HEK293 (cell line): ENCODE measurements around the gene SMAD1.

Experiments
- CTCF ChIA-PET: fragments of 350-600 bp; formaldehyde crosslinking; extraction: SDS; loops from one replicate; lab custom pipeline; 2021; ENCODE audit warnings: antibody characterized with exemption; lab: Yijun Ruan, JAX
- POLR2A ChIA-PET: fragments of 300-600 bp; formaldehyde crosslinking; extraction: SDS; loops from one replicate; lab custom pipeline; 2020; ENCODE audit warnings: antibody characterized with exemption, inconsistent platforms; lab: Yijun Ruan, JAX
- H3K27ac ChIP-seq: fragments of 200-500 bp; sonication (Bioruptor generic); 2 replicates; pipeline ENCODE4 v1.5.1; 2014; ENCODE audit warnings: low read depth, low read length, control low read depth, inconsistent platforms; ENCODE audit errors: extremely low read depth
- H3K36me3 ChIP-seq, 2 experiments: fragments of 200-500 bp in 1 of 2; sonication (Bioruptor generic) in 1 of 2; 1 replicate in 1 of 2; 2 replicates in 1 of 2; pipeline ENCODE4 v1.5.1; 2014 to 2017; ENCODE audit warnings: inconsistent platforms in 2 of 2, low read length in 2 of 2; ENCODE audit not compliant: control insufficient read depth in 2 of 2, insufficient read depth in 1 of 2
- H3K4me1 ChIP-seq: fragments of 200-500 bp; sonication (Bioruptor generic); 2 replicates; pipeline ENCODE4 v1.5.1; 2014; ENCODE audit warnings: mild to moderate bottlenecking, low read length, inconsistent platforms; ENCODE audit not compliant: control insufficient read depth, insufficient read depth
- H3K4me3 ChIP-seq: 2 replicates; pipeline ENCODE4 v1.5.1; 2011; ENCODE audit warnings: low read depth, mild to moderate bottlenecking, control low read depth, low read length, moderate library complexity
- H3K9me3 ChIP-seq: fragments of 200-500 bp; sonication (Bioruptor generic); 2 replicates; pipeline ENCODE4 v1.5.1; 2014; ENCODE audit warnings: low read depth, low read length, inconsistent platforms; ENCODE audit not compliant: control insufficient read depth, insufficient read depth
- BCL11A ChIP-seq: fragments of 450-650 bp; formaldehyde crosslinking; IDR thresholded peaks from 2 replicates; pipeline ENCODE4 v1.5.1; 2016; ENCODE audit warnings: low read depth, missing biosample characterization, missing genetic modification characterization
- PBX3 ChIP-seq: sonication (generic); formaldehyde crosslinking; IDR thresholded peaks from 2 replicates; pipeline ENCODE4 v1.8.1; 2022; ENCODE audit warnings: mild to moderate bottlenecking, moderate library complexity, missing genetic modification reagents
- SCRT2 ChIP-seq: fragments of 450-650 bp; formaldehyde crosslinking; IDR thresholded peaks from 2 replicates; pipeline ENCODE4 v1.5.1; 2016; ENCODE audit warnings: missing biosample characterization, missing genetic modification characterization
- ZBTB6 ChIP-seq: fragments of 450-650 bp; formaldehyde crosslinking; IDR thresholded peaks from 2 replicates; pipeline ENCODE4 v1.5.1; 2017; ENCODE audit warnings: missing biosample characterization, missing genetic modification characterization
- ZFP69B ChIP-seq: fragments of 450-650 bp; formaldehyde crosslinking; IDR thresholded peaks from 2 replicates; pipeline ENCODE4 v1.5.1; 2016; ENCODE audit warnings: missing biosample characterization, missing genetic modification characterization
- ZNF10 ChIP-seq: fragments of 450-650 bp; formaldehyde crosslinking; IDR thresholded peaks from 2 replicates; pipeline ENCODE4 v1.5.1; 2017; ENCODE audit warnings: missing biosample characterization, missing genetic modification characterization
- ZNF146 ChIP-seq: fragments of 450-650 bp; formaldehyde crosslinking; IDR thresholded peaks from 2 replicates; pipeline ENCODE4 v1.5.1; 2016; ENCODE audit warnings: missing biosample characterization, missing genetic modification characterization
- ZNF18 ChIP-seq: fragments of 450-650 bp; formaldehyde crosslinking; IDR thresholded peaks from 2 replicates; pipeline ENCODE4 v1.5.1; 2016; ENCODE audit warnings: missing biosample characterization, missing genetic modification characterization
- ZNF266 ChIP-seq: fragments of 450-650 bp; formaldehyde crosslinking; IDR thresholded peaks from 2 replicates; pipeline ENCODE4 v1.5.1; 2016; ENCODE audit warnings: missing biosample characterization, missing genetic modification characterization, low read depth
- ZNF350 ChIP-seq: fragments of 450-650 bp; formaldehyde crosslinking; IDR thresholded peaks from 2 replicates; pipeline ENCODE4 v1.5.0; 2017; ENCODE audit warnings: missing biosample characterization, mild to moderate bottlenecking, missing genetic modification characterization
- ZNF426 ChIP-seq: fragments of 450-650 bp; formaldehyde crosslinking; IDR thresholded peaks from 2 replicates; pipeline ENCODE4 v1.5.1; 2017; ENCODE audit warnings: missing biosample characterization, missing genetic modification characterization, mild to moderate bottlenecking, inconsistent platforms, moderate library complexity
- ZNF518A ChIP-seq: fragments of 450-650 bp; formaldehyde crosslinking; conservative IDR thresholded peaks from 2 replicates; pipeline ENCODE4 v1.5.1; 2016; ENCODE audit warnings: low read depth, missing biosample characterization, missing genetic modification characterization
- ZNF530 ChIP-seq: fragments of 450-650 bp; formaldehyde crosslinking; IDR thresholded peaks from 2 replicates; pipeline ENCODE4 v1.5.1; 2016; ENCODE audit warnings: low read depth, missing biosample characterization, missing genetic modification characterization
- ZNF548 ChIP-seq: fragments of 450-650 bp; formaldehyde crosslinking; IDR thresholded peaks from 2 replicates; pipeline ENCODE4 v1.5.1; 2016; ENCODE audit warnings: missing biosample characterization, missing genetic modification characterization
- ZNF580 ChIP-seq: fragments of 450-650 bp; formaldehyde crosslinking; IDR thresholded peaks from 2 replicates; pipeline ENCODE4 v1.5.1; 2016; ENCODE audit warnings: missing biosample characterization, missing genetic modification characterization
- ZNF830 ChIP-seq: fragments of 450-650 bp; IDR thresholded peaks from 2 replicates; pipeline ENCODE4 v1.5.0; 2018; ENCODE audit warnings: missing biosample characterization, missing genetic modification characterization, low read depth, mild to moderate bottlenecking, moderate library complexity
- ZSCAN23 ChIP-seq: fragments of 450-650 bp; formaldehyde crosslinking; IDR thresholded peaks from 2 replicates; pipeline ENCODE4 v1.5.1; 2016; ENCODE audit warnings: missing biosample characterization, missing genetic modification characterization
- ZSCAN30 ChIP-seq: fragments of 450-650 bp; IDR thresholded peaks from 2 replicates; pipeline ENCODE4 v1.5.1; 2018; ENCODE audit warnings: missing biosample characterization, mild to moderate bottlenecking, missing genetic modification characterization, moderate library complexity
- ZSCAN5A ChIP-seq: fragments of 450-650 bp; formaldehyde crosslinking; IDR thresholded peaks from 2 replicates; pipeline ENCODE4 v1.5.1; 2016; ENCODE audit warnings: missing biosample characterization, missing genetic modification characterization

Gene SMAD1

GRCh38 chr4:145563293-145563985 lies 81.8 kb downstream of the SMAD1 start:
- H3K4me3 ChIP-seq: no peak overlapping the region
- H3K4me1 ChIP-seq: no peaks in the 10 kb centered on the region
- ChIA-PET POLR2A (no interaction called here), CTCF (interaction anchor here (1.0 kb wide), 1 partner anchor 56 kb away, joined by 3 read pairs; the partner anchor contains the start of gene MMAA)
- TF ChIP-seq BCL11A (tag by site-specific recombination) (no peak), ZNF580 (tag by site-specific recombination) (no peak), ZBTB6 (tag by site-specific recombination) (no peak), ZNF548 (tag by site-specific recombination) (no peak), ZSCAN23 (tag by site-specific recombination) (no peak), ZFP69B (tag by site-specific recombination) (no peak), PBX3 (CRISPR knock-in tag) (no peak), ZNF266 (tag by site-specific recombination) (no peak), ZNF146 (tag by site-specific recombination) (no peak), ZNF426 (tag by site-specific recombination) (no peak), ZNF830 (no peak), ZSCAN5A (no peak), ZNF350 (no peak), ZNF518A (tag by site-specific recombination) (no peak), ZSCAN30 (tag by site-specific recombination) (no peak), ZNF530 (no peak), SCRT2 (no peak), ZNF18 (tag by site-specific recombination) (no peak), ZNF10 (tag by site-specific recombination) (no peak)
- no peak overlapping the region for H3K27ac ChIP-seq
- H3K9me3 ChIP-seq: no peaks in the 10 kb centered on the region
- peaks cover 0 to 12% of the 10 kb centered on the region in 2 experiments; a peak in 2 of 3 replicates for H3K36me3 ChIP-seq
